K562 (cell line): ENCODE measurements around the gene ASCC3.

Source experiments
- ARID3B ChIP-seq: fragments of 250-450 bp; sonication (Bioruptor Pico); IDR thresholded peaks from 2 replicates; pipeline ENCODE4 v1.4.0; 2020; ENCODE audit warnings: borderline replicate concordance
- CBX2 ChIP-seq: fragments of 200-600 bp; sonication (generic); IDR thresholded peaks from one replicate; pipeline ENCODE4 v1.6.1; 2012; ENCODE audit warnings: mild to moderate bottlenecking, low read length, inconsistent platforms; ENCODE audit not compliant: insufficient read depth, poor library complexity, severe bottlenecking
- CTCF ChIP-seq, 3 experiments: IDR thresholded peaks in 2 of 3; conservative IDR thresholded peaks in 1 of 3; 2 replicates each; pipeline ENCODE4 v1.5.1; 2011 to 2012; ENCODE audit warnings: low read length in 3 of 3, mild to moderate bottlenecking in 3 of 3, control low read depth in 2 of 3, improper control_type of control experiment in 1 of 3, inconsistent platforms in 1 of 3, low read depth in 1 of 3, mixed read lengths in 1 of 3, moderate library complexity in 1 of 3; ENCODE audit not compliant: insufficient read depth in 2 of 3
- HDAC3 ChIP-seq: fragments of 450-650 bp; IDR thresholded peaks from 2 replicates; pipeline ENCODE4 v1.6.1; 2018; ENCODE audit warnings: borderline replicate concordance, mild to moderate bottlenecking, moderate library complexity; ENCODE audit not compliant: partially characterized antibody
- SMARCC2 ChIP-seq: fragments of 450-650 bp; IDR thresholded peaks from 2 replicates; pipeline ENCODE4 v1.6.1; 2017; ENCODE audit warnings: antibody characterized with exemption, moderate library complexity, mild to moderate bottlenecking, low read depth
- SMC3 ChIP-seq: conservative IDR thresholded peaks from 2 replicates; pipeline ENCODE4 v1.6.1; 2011; ENCODE audit warnings: low read depth, low read length, improper control_type of control experiment; ENCODE audit not compliant: insufficient read depth
- TF ChIP-seq, protein P1 (sequence below): sonication (generic); formaldehyde crosslinking; IDR thresholded peaks from 2 replicates; pipeline ENCODE4 v1.5.0; 2020; ENCODE audit warnings: missing genetic modification reagents
- TF ChIP-seq, protein P2 (sequence below): sonication (generic); formaldehyde crosslinking; IDR thresholded peaks from 2 replicates; pipeline ENCODE4 v1.8.1; 2022; ENCODE audit warnings: missing genetic modification reagents

- TF ChIP-seq ARID3B (CRISPR knock-in tag) (no peak), HDAC3 (no peak), SMARCC2 (no peak), CTCF (IDR thresholded peaks at IDR 0.05 in 2 of 3, conservative IDR thresholded peaks at IDR 0.05 in 1 of 3; ENCODE audit: insufficient read depth in 2 of 3, low read depth in 1 of 3, low read length in 3 of 3) (no peak), CBX2 (no peak), SMC3 (no peak)
- TF ChIP-seq, protein P1, sequence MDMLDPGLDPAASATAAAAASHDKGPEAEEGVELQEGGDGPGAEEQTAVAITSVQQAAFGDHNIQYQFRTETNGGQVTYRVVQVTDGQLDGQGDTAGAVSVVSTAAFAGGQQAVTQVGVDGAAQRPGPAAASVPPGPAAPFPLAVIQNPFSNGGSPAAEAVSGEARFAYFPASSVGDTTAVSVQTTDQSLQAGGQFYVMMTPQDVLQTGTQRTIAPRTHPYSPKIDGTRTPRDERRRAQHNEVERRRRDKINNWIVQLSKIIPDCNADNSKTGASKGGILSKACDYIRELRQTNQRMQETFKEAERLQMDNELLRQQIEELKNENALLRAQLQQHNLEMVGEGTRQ (CRISPR knock-in tag) = no peak
- TF ChIP-seq, protein P2, sequence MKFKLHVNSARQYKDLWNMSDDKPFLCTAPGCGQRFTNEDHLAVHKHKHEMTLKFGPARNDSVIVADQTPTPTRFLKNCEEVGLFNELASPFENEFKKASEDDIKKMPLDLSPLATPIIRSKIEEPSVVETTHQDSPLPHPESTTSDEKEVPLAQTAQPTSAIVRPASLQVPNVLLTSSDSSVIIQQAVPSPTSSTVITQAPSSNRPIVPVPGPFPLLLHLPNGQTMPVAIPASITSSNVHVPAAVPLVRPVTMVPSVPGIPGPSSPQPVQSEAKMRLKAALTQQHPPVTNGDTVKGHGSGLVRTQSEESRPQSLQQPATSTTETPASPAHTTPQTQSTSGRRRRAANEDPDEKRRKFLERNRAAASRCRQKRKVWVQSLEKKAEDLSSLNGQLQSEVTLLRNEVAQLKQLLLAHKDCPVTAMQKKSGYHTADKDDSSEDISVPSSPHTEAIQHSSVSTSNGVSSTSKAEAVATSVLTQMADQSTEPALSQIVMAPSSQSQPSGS (CRISPR knock-in tag) = no peak
These were observed 417.4 kb downstream of the ASCC3 start for GRCh38 chr6:100463630-100464161.
